Activated CD8-positive, alpha-beta memory T cell treated with anti-CD3 and anti-CD28 coated beads for 24 hours (primary cell): ENCODE measurements around the gene LGALS8.
A peak's percentile ranks its signal among the peaks of the same experiment; 100 is the strongest.

Experiments used
- DNase-seq: peaks from one replicate; pipeline ENCODE4 v3.0.0-alpha.2; 2020

LGALS8 gene

DNA sequence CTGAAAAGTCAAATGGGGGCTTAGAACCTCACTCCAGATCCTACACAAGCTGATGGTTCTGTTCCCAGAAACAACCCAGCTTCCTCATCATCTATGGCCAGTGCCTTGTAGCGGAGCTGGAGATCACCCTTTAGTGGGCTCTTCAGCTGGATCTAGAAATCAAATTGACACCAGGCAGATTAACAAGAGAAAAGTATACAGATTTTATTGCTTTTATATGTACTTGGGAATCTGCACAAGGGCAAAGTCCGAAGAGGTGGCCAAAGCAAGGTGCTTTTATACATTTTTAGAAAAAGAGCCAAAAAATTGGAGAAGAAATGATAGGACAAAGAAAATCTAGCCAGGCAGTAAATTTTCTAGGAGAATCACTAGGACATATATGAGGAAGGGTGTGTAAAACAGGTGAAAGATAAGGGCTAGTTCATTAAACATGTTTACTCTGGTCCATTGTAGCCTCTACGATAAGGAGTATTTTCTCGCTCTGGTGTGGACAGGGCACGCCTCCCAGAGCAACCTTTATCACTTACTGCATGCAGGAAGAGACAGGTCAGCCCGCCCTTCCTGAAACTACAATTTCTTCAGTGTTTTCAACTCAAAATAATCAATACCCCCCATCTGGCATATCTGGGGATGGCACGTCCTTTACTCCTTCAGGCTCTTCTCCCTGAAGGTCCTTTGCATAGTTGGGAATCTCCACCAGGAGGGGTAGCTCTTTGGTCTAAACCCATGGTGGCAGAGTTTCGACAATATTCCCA is 14.0 kb upstream of the LGALS8 start:
- no peak for DNase-seq

DNA sequence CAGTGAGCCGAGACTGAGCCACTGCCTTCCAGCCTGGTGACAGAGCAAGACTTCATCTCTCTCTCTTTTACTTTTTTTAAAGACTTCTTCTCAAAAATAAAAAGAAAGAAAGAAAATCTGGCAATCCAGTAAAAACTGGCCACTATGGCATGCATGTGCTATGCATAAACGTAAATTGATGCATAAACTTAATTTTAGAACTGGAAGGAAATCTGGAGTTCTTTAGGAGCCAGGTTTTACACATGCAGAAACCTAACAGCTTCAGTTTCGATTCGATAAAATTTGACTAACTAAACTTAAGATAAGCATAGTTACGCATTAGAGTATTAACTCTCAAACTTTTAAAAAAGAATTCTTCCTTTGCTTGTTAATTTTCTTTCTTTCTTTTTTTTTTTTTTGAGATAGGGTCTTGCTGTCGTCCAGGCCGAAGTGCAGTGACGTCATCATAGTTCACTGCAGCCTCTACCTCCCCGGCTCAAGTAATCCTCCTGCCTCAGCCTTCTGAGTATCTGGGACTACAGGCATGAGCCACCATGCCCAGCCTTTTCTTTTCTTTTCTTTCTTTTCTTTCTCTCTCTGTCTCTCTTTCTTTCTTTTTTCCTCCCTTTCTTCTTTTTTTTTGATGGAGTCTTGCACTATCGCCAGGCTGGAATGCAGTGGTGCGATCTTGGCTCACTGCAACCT is 11.9 kb upstream of the LGALS8 start:
- no peak for DNase-seq

DNA sequence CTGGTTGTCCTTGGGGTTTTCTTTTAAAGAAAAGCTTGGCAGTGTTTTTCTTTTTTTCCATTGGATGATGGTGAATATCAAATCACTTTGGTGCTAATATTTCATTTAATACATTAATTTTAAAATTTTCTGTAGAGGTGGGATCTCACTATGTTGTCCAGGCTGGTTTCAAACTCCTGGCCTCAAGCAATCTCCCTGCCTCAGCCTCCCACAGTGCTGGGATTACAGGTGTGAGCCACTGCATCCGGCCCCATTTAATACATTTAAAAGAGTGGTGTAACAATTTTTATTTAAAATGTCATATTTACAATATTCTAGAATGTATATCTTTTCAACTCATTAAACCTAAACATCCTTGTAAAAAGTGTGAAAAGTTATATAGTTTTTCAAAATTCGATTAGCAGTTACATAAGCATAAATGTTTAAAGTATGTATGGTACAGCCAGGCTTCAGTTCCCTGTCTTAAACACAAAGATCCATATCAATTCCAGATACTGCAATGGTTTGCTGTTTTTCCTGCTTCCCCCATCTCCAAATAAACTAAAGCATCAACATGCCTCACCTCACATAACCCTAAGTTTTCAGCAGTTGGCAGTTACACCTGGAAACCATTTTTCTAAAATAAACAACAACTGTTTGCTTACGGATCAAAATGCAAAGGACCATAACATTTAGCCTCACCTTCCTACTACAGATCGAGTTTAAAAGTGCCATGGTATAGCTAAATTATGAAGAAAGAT is 8.9 kb upstream of the LGALS8 start:
- no peak for DNase-seq

DNA sequence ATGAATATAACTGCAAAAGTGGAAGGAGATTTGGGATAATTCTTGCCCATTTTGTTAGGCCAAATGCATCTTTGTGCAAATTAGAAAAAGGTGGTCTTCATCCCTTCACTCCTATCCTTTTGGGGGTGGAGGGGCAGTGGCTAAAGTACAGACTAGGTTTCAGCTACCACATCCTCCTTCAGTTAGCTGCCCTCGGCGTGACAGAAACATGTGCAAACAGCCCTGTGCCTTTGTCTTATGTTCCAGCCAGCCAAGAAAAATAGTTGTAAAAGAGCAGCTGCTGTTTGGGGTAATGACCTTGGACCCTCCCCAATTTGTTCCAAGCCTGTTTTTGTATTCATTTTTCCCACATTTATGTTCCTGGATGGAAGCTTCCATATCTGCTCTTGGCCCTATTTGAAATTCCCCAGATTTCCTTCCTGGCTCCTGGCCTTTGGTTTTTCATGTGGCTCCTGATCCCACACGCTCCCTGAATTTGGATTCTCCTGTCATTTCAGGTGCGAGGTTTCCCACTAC is 8.3 kb upstream of the LGALS8 start:
- DNase-seq = no peak

DNA sequence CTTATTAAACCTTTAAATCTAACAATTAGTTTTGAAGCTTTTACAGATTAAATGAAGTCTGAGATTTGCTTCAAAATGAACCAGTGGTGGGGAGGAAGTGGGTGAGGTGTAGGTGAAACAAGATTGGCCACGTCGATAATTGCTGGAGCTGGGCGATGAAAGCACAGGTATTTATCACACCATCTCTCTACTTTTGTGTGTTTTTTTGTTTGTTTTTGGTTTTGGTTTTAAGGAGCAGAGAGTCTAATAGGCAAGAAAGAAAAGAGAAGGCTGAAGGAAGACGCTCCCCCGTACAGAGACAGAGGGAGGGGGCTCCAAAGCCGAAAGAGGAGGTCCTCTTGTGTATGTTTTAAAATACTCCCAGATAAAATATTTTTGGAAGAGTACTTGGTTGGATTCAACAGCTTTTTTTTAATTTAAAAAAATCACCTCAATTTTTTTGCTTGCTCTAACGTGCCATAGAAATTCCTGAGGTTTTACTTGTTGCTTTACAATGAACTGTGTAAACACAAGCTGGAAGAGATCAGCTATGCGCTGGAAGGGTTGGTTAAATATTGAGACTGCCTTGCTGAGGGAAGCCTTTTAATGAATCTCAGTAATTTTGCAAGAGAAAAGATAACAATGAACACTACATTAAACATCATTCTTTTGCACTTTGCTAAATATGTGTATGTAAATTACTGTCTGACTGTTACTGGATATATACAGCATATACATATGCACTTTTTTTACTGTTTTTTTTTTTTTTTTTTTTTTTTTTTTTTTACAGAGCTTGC is 6.7 kb upstream of the LGALS8 start:
- DNase-seq = no peak

GRCh38 chr1:236518322-236518721 is 5.5 kb upstream of the LGALS8 start:
- no peak for DNase-seq

DNA sequence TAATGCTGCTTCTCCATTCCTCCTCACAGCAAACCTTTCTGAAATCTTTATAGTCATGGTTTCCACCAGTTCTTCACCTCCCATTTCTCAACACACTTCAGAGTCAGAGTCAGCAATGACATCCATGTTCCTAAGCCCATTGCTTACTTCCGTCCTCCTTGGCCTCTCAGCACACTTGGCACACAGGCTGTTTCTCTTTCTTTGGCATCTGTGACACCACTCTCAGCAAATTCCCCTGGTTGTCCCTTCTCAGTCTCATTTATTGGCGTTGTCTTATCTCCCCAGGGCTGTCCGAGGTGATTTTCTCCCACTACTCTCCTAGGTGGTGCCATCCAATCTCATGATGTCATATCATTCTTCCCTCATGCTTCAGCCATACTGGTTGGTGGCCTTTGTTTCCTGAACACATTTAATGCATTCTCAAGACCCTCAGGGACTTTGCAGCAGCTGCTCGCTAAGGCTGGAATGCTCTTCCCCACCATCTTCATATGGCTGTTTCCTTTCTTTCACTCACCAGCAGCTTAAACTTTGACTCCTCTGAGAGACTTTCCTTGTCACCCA is 3.3 kb upstream of the LGALS8 start:
- DNase-seq = no peak

DNA sequence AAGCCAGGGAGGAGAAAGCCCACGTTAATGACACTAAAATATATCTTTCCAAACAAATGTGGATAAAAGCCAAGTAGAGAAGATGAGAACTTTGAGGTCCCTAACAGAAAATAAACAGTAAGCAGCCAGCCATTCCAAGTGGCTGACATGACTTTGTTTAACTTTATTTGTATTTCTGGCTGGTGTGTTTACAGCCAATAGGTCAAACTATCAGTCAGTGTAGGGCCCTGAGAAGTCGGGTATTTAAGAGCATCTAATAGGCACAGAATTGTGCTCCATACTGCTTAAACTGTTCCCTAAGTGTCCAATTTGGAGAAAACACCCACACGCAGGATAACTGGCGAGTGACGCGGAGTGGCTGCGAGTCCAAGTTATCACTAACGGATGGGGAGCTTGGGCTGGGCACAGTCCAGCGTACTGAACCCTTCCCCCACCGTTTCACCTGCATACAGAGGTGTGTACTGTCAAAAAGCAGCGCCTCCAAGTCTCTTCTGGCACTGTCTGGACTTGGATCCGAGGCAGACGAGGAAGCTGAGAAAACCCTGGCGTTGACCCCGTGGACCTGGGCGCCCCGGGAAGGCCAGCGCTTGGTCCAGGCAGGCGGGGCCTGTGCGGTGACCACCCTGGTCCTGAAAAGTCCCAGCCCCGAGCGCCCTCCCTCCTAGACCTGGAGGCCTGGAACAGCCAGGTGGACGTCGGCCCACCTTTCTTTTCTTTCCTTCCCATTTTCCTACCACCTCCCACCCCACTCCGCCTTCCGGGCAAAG is 662 bp upstream of the LGALS8 start:
- DNase-seq = peak; percentile 64

- peak; percentile 80 for DNase-seq
Observed at GRCh38 chr1:236524142-236524894, 536 bp downstream of the LGALS8 start.

- no peak for DNase-seq
Observed at GRCh38 chr1:236524895-236525184, 1.1 kb downstream of the LGALS8 start.

DNA sequence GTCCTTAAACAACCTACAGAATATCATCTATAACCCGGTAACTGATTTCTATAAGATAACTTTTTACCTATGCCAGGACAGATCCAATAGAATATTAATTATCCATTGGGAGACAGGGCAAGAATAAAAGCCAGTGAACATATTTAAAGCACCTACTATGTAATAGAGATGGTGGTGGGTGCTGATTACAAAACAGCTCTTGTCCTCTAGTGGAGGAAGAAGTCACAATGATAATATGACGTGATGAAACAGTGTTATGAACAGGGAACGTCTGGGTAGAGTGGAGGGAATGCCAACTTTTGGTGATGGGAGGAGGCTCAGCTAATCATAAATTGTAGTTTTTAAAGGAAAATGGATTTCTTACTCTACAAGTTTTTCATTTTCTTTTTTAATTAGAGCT is 2.3 kb downstream of the LGALS8 start:
- DNase-seq = no peak

DNA sequence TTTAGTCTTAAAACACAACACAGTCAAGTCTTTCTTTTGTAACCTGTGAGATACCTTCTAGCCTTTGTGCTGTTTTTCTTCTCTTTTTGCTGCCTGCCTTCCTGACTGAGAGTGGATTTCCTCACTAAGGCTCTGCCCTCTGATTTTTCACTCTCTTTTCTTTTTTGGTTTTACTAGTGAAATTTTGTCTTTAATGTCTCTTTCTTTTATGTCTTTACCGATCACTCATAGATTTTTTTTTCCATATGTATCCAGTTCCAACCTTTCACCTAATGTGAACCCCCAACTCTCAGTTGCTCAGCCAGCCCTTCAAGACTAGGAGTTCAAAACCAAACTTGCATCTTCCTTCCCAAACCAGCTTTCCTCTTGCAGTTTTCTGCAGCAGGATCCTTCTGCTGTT is 6.5 kb downstream of the LGALS8 start:
- DNase-seq = no peak

DNA sequence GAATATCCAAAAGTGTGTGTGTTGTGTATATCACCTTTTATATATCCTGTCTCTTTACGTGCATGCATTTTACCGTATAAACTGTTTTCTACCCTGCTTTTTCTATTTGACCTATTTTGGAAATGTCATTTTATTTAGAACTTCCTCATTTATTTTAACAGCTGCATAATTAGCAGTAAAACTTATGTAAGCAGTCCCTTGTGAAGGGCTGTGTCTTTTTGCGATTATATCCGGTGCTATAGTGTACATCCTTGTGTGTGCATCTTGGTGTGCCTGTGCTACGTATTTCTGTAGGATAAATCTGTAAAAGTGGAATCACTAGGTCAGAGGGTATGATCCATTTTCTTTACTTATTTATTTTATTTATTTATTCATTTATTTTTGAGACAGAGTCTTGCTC is 7.2 kb downstream of the LGALS8 start:
- no peak for DNase-seq

DNA sequence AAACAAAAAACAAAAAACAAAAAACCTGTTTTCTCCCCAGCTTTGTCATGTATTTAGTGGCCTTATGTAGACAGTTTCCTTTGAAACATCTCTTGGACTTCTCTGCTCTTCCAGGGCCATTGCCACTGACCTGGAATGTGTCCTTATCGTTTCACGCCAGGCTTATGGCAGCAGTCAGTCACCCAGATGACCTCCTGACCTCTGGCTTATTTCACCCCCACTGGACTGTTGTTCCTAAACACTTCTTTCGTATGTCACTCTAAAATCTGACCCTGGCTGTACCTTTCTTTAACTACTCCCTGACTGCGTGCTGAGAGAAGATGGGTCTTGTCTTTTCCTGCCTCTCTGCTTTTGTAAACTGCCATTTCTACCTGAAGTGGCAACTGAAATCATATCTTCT is 9.1 kb downstream of the LGALS8 start:
- no peak for DNase-seq

DNA sequence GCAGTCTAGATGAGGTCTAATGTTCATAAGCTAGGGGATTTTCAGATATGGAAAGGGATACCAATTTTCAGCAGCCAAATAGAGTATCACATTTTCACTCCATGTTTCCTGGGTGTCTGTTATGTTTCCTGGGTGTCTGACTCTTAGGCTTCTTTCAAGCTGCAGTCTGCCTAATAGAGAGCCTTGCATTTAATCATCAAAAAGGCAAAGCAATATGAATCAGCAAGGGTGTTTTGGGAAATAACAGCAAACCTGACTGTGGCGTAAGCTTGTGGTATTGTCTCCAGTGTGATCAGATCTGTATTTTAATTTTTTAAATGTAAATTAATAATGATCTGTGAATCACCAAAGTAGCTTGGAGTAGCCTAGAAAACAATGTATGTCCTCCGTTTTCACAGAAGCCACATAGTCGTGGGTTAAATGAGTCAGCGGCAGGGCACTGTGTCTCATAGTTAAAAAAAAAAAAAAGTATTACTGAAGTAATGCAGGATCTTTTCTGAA is 10.4 kb downstream of the LGALS8 start:
- DNase-seq = no peak

- no peak for DNase-seq
Observed at GRCh38 chr1:236535190-236535589, 11.4 kb downstream of the LGALS8 start.

DNA sequence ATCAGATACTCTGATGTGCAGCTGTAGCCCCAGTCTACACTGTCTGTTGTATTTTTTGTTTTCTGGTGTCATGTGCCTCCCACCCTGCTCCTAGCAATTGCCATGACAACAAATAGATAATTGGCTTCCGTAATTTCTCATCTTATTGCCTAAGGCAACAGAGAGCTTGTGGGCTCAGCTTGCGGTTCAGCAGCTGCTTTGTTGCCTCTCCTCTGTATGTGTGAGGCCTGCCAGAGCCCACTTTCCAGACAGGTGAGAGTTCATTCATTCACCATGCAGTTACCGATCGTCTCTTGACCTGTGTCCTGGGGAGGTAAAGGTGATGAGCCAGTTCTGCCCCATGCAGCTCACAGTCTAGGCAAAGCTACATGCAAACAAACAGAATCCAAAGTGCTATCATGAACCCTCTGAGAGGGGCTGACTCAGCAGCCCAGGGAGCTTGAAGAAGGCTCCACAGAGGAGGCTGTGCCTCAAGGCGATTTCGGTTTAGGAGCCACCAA is 11.9 kb downstream of the LGALS8 start:
- no peak for DNase-seq

- no peak for DNase-seq
Observed at GRCh38 chr1:236536540-236536939, 12.8 kb downstream of the LGALS8 start.

- no peak for DNase-seq
Observed at GRCh38 chr1:236540813-236541465, 17.2 kb downstream of the LGALS8 start.

GRCh38 chr1:236541710-236542109 is 17.9 kb downstream of the LGALS8 start:
- no peak for DNase-seq
